Right cardiac atrium (tissue), 5 donors: ENCODE results near the gene OGG1. TPM values are rescaled to one million over a fixed set of nuclear protein-coding genes. Genes with fewer than 3 reads are reported as not detected.

Source experiments
- ATAC-seq, 2 donors: fragments of 200-7000 bp; cut with Tn5 transposase; one replicate each; pipeline versions ENCODE4 v1.8.0 to v1.9.1; 2020; ENCODE audit warnings: moderate library complexity in 2 of 2, mild to moderate bottlenecking in 1 of 2
- DNase-seq, 3 donors: peaks; one replicate each; pipeline ENCODE4 v3.0.0-alpha.2; 2020
- H3K27ac ChIP-seq: one replicate; pipeline ENCODE4 v1.5.1; 2013; ENCODE audit warnings: mild to moderate bottlenecking, low read length, control low read depth, moderate library complexity
- H3K27me3 ChIP-seq: one replicate; pipeline ENCODE4 v1.6.1; 2013; ENCODE audit not compliant: control insufficient read depth, insufficient read depth
- H3K4me1 ChIP-seq: one replicate; pipeline ENCODE4 v1.6.1; 2013; ENCODE audit warnings: low read length; ENCODE audit not compliant: control insufficient read depth, insufficient read depth
- H3K4me3 ChIP-seq: one replicate; pipeline ENCODE4 v1.5.1; 2013; ENCODE audit warnings: low read length, control low read depth
- H3K9me3 ChIP-seq: one replicate; pipeline ENCODE4 v1.6.1; 2013; ENCODE audit warnings: low read length; ENCODE audit not compliant: control insufficient read depth
- WGBS: extraction: QIAGEN DNeasy Blood & Tissue Kit; methylation state at CpG from one replicate; pipeline ENCODE4 v1.1.7; 2013; 5-methylcytosine and 5-hydroxymethylcytosine counted together
- intact Hi-C, 4 donors: fragments of 100-400 bp; cut with DNase I; formaldehyde crosslinking; loops; one replicate each; pipeline versions ENCODE4 v1.11.0 to v1.14.0; 2022 to 2023
- polyA plus RNA-seq: library from polyadenylated mRNA; stranded (reverse); fragments of 200-250 nt; gene quantifications from one replicate; pipeline ENCODE4 v1.2.3, GENCODE V29; 2013
- total RNA-seq, 4 donors: library from RNA; stranded (reverse); fragmentation: NEBNext Ultra II Directional; extraction: Animal tissue kit (Norgen Biotek cat#: 25700); gene quantifications; one replicate each; pipeline ENCODE4 v1.2.1, GENCODE V29; 2021
- donor health status: healthy with polysubstance abuse.
- donor health status: DM: no; HTN: yes; CAD: no.
- donor health status: DM: no; HTN: no; CAD: no.
- donor health status: DM: no; HTN: yes; CAD: no; lungs with severe emphysema.
- donor health status: DM: yes; HTN: yes; CAD: no.

Gene OGG1
- total and polyA plus RNA-seq, 5 donors, result 9.6 to 15.5 (median 14.8) TPM

DNA sequence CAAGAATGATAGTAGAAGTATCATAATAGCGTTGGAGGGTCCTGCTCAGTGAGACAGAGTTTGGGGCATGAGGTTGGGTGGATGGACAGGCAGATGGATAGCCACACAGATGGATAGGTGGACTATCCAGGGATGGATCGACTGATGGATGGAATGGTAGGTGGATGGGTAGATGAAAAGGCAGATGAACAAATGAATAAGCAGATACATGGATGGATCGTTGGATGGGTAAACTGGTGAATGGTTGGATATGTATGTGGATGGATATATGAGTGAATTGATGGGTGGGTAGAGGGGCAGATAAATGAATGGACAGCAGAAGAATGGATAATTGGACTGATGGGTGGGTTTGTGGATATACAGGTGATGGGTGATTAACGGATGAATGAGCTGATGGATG is 36.6 kb upstream of the OGG1 start:
- no peaks in the 10 kb centered on the region for H3K4me1 ChIP-seq
- 83% methylated on average over 4 of the region's 4 CpGs for WGBS

DNA sequence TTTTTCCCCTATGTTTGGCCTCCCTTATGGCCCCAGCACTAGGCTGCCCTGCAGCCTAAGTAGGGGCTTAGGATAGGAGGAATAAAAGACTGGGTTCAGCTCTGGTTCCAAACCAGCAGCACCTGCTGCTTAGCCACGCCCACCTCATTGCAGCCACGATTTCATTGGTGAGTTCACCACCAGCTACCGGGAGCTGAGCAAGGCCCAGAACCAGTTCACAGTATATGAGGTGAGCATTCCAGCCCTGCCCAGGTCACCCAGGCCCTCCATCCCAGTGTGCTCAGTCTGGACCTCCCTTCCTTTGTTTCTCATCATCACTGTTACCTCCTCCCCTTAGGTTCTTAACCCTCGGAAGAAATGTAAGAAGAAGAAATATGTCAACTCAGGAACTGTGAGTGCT is 34.6 kb upstream of the OGG1 start:
- intact Hi-C loops, result no loop called here
- no peak for DNase-seq
- H3K9me3 ChIP-seq, result no peaks in the 10 kb centered on the region
- H3K4me1 ChIP-seq, result no peaks in the 10 kb centered on the region
- 20% methylated on average over 4 of the region's 4 CpGs for WGBS
- ATAC-seq, result no peak
- H3K27me3 ChIP-seq, result no peaks in the 10 kb centered on the region
- H3K27ac ChIP-seq, result no peak overlapping the region
- no peak overlapping the region for H3K4me3 ChIP-seq

More for the DNA sequence above, 36.6 kb upstream of the OGG1 start:
- H3K9me3 ChIP-seq, result no peaks in the 10 kb centered on the region
- intact Hi-C loops, result no loop called here
- H3K27me3 ChIP-seq, result no peaks in the 10 kb centered on the region
- DNase-seq (no peak), ATAC-seq (no peak)
- H3K4me3 ChIP-seq, result no peak overlapping the region
- no peak overlapping the region for H3K27ac ChIP-seq

DNA sequence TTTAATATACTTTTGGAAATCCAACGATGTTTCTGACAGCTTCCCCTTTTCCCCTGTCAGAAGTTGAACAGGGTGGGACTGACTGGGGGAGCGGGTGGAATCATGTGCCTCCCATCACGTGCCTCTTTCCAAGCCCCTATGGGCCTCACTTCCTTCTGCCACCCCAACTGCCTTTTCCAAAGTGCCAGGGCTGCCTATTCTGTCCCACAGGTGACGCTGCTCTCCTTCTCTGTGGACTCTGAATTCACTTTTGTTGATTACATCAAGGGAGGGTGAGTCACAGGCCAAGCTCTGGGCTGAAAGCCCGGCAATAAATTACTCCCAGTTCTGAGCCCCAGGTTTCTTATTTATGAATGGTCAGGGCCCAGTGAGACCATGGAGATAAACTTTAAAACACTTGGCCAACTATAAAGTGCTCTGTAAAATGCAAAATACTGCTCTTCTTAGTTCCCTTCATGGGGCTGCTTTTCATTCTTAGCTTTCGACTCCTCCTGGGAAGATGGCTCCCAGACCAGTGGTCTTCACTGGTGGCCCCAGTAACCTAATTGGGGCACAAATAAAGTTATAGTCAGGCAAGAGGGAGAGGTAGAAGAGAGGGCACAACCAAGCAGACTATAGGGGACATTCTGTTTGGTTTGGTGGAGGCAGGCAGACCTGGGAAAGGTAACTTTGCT is 33.9 kb upstream of the OGG1 start:
- 43% methylated on average over 6 of the region's 6 CpGs for WGBS
- intact Hi-C loops, result no loop called here

DNA sequence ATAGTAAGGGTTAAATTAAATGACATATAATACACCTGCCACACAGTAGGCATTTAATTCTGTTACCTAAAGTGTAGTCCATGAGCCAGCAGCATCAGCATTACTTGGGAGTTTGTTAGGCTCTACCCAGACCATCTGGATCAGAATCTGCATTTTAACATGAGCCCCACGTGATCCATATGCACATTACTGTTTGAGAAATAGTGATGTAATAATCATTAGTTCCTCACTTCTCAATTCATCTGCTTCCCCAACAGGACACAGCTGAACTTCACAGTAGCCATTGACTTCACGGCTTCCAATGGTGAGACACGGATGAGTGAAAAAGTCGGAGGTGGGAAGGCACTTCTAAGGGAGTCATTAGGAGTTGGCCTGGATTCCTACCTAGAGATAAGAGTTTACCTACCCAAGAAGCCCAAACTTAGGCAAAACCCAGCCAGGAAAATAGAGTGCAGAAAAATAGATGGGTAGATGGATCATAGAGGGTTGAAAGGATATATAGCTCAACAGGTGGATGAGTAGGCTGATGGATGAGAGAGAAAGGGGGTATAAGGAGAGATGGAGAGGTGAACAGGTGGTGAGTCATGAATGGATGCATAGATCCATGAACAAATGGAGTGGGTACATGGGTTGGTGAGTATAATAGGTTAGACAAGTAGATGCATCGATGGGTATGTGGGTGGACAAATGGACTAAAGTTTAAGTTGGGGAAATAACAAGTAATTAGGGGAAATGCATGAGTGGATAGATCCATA is 32.8 kb upstream of the OGG1 start:
- WGBS, result 75% methylated on average over 5 of the region's 5 CpGs
- ATAC-seq, result no peak
- Histone ChIP-seq H3K9me3 (no peaks in the 10 kb centered on the region), H3K4me3 (no peak overlapping the region), H3K27me3 (no peaks in the 10 kb centered on the region), H3K27ac (no peak overlapping the region), H3K4me1 (no peaks in the 10 kb centered on the region)
- intact Hi-C loops, result no loop called here
- no peak for DNase-seq

More for the DNA sequence above, 33.9 kb upstream of the OGG1 start:
- Histone ChIP-seq H3K4me1 (no peaks in the 10 kb centered on the region), H3K9me3 (no peaks in the 10 kb centered on the region), H3K27ac (peak overlapping the region; percentile 2), H3K27me3 (no peaks in the 10 kb centered on the region), H3K4me3 (no peak overlapping the region)
- DNase-seq (peak; percentile 80 to 89 (median 83)), ATAC-seq (peak; percentile 94 to 96)

DNA sequence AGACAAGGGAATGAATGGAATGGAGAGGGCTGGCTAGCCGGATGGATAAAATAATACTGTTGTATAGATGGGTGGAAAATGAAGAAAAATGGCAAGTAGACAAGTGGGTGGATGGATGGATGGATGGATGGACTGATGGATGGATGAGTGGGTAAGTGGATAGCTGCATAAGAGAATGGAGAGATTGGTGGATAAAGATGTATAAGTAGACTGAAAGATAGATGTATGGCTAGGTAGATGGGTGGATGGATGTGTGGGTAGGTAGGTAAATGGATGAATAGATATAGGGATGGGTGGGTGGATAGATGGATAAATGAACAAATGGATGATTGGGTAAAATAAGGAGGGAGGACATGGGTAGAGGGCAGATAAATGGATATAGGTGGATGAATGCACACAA is 32.2 kb upstream of the OGG1 start:
- no peak for ATAC-seq
- no peaks in the 10 kb centered on the region for H3K27me3 ChIP-seq
- 84% methylated on average over 1 of the region's 1 CpG for WGBS
- no peak overlapping the region for H3K27ac ChIP-seq
- H3K9me3 ChIP-seq, result no peaks in the 10 kb centered on the region
- intact Hi-C loops, result no loop called here
- no peak overlapping the region for H3K4me3 ChIP-seq
- DNase-seq, result no peak
- no peaks in the 10 kb centered on the region for H3K4me1 ChIP-seq

DNA sequence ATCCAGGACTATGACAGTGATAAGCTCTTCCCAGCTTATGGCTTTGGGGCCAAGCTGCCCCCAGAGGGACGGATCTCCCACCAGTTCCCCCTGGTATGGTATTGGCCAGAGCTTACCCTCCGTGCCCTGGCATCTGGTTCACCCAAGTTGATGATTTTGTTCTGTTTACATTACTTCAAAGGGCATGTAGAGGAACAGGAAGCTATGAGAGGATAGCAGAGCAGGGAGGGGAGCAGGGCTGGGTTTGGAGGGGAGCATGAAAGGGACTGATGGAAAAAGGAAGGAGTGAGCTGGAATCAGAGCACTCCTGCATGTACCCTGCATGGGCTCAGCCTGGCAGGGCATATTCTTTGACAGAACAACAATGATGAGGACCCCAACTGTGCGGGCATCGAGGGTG is 31.6 kb upstream of the OGG1 start:
- WGBS, result 71% methylated on average over 4 of the region's 4 CpGs
- no peak for DNase-seq

DNA sequence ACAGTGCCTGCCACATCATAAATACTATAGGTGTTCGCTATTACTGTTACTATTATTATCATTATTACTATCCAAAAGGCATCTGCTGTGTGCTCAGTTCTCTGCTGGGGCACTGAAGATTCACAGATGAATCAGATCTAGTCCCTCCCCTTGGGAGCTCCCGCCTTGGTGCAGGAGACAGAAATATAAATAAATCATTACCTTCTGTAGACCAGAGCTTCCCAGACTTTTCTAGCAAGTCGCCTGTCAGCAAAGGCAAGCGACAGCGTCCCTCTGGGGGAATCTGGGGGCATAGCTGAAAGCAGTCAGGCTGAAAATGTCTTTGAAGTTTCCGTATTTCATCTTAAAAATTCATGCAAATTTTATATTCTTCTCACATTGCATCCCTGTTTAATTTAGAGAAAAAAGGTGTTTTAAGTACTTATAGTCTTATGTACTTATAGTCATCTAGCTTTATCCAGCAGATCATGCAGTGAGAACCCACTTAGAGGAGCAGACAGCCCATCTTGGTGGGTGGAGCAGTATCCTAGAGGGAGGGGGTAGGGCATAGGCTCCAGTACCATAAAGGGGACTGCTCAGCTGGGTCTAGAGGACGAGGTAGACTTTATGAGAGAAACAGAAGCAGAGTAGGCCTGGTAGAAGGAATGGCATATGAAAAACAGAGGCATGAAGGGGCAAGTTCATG is 28.6 kb upstream of the OGG1 start:
- Histone ChIP-seq H3K4me3 (no peak overlapping the region), H3K27me3 (no peaks in the 10 kb centered on the region), H3K9me3 (no peaks in the 10 kb centered on the region), H3K27ac (no peak overlapping the region), H3K4me1 (no peaks in the 10 kb centered on the region)
- intact Hi-C loops, result loop anchor here in 1 of 4 donors (10.0 kb wide), 1 partner anchor 216 kb away; no protein-coding TSS in a partner anchor
- DNase-seq, result no peak
- WGBS, result 49% methylated on average over 7 of the region's 7 CpGs
- ATAC-seq, result no peak

More for the DNA sequence above, 31.6 kb upstream of the OGG1 start:
- no peak for ATAC-seq
- no peaks in the 10 kb centered on the region for H3K4me1 ChIP-seq
- intact Hi-C loops, result no loop called here
- no peak overlapping the region for H3K4me3 ChIP-seq
- no peaks in the 10 kb centered on the region for H3K9me3 ChIP-seq
- no peaks in the 10 kb centered on the region for H3K27me3 ChIP-seq
- no peak overlapping the region for H3K27ac ChIP-seq

DNA sequence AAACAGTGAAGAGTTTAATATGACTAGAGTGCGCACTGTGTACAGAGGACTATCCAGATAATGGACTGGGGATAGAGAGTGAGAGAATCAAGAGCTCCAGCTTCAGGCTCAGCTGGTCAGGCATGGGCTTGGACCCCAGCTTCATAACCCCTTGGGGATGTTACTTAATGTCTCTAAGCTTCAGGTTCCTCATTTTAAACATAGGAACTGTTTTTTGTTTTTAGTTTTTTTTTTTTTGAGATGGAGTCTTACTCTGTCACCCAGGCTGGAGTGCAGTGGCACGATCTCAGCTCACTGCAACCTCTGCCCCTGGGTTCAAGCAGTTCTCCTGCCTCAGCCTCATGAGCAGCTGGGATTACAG is 28.1 kb upstream of the OGG1 start:
- no peaks in the 10 kb centered on the region for H3K27me3 ChIP-seq
- no peak overlapping the region for H3K27ac ChIP-seq
- intact Hi-C loops, result loop anchor here in 1 of 4 donors (10.0 kb wide), 1 partner anchor 217 kb away; no protein-coding TSS in a partner anchor
- ATAC-seq, result no peak
- 81% methylated on average over 2 of the region's 2 CpGs for WGBS
- no peaks in the 10 kb centered on the region for H3K9me3 ChIP-seq
- no peaks in the 10 kb centered on the region for H3K4me1 ChIP-seq
- DNase-seq, result no peak
- H3K4me3 ChIP-seq, result no peak overlapping the region

DNA sequence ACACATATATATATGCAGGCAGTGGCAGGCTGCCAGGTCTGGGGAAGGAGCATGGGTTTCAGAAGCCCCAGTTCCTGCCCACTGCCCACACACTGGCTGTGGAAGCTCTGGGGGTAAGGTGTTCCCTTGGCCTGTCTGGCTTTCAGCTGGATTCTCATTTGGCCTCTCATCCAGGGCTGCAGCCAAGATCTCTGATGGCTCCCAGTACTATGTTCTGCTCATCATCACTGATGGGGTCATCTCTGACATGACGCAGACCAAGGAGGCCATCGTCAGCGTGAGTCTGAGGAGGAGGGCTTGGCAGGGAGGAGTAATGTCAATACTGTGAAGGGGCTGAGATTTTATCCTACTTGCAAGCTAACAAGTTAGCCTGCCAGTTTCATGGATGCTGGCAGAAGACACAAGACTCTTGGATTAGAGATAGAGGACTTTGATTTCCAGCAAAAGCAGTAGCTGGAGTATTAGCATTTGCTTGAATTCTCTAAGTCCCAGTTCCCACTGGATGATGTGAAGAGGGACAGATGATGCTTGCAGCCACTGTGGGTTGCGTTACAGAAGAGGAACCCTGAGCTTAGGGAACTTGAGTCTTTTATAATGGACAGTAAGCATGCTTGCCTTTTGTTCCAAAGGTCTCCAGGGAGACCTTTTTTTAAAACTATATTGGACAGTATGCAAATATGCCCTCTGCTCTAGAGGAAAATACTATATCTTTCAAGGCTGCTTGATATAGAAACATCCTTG is 23.8 kb upstream of the OGG1 start:
- H3K27me3 ChIP-seq, result no peaks in the 10 kb centered on the region
- H3K9me3 ChIP-seq, result no peaks in the 10 kb centered on the region
- ATAC-seq (no peak), DNase-seq (no peak)
- no peak overlapping the region for H3K4me3 ChIP-seq
- no peak overlapping the region for H3K27ac ChIP-seq
- intact Hi-C loops, result loop anchor here in 1 of 4 donors (10.0 kb wide), 1 partner anchor 221 kb away; no protein-coding TSS in a partner anchor
- H3K4me1 ChIP-seq, result no peaks in the 10 kb centered on the region
- WGBS, result 67% methylated on average over 4 of the region's 4 CpGs

DNA sequence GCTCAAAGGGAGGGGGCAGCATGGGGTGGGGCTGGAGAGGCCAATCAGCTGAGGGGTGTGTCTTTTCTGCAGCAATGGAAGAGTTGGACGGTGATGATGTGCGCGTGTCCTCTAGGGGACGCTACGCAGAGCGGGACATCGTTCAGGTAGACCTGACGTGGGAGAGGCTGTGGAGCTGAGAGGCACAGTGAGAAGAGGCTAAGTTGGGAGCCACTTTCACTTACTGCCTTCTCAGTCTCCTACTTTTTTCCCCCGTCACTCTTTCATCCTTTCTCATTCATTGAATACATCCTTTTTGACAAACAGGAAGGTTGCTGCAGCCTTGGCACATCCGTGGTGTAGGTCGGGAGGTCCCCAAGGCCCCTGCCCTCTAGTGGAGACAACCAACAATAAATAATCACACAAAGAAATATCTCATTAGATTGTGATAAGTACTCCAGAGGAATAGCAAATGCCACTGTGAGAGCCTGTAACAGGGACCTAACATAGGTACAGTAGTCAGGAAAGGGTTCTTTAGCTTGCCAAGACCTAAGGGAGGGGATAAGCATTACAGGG is 22.6 kb upstream of the OGG1 start:
- 6% methylated on average over 11 of the region's 11 CpGs for WGBS
- intact Hi-C loops, result loop anchor here in 1 of 4 donors (10.0 kb wide), 1 partner anchor 222 kb away; no protein-coding TSS in a partner anchor

More for the DNA sequence above, 22.6 kb upstream of the OGG1 start:
- H3K9me3 ChIP-seq, result no peaks in the 10 kb centered on the region
- H3K4me3 ChIP-seq, result no peak overlapping the region
- H3K4me1 ChIP-seq, result no peaks in the 10 kb centered on the region
- DNase-seq (no peak), ATAC-seq (no peak)
- H3K27ac ChIP-seq, result no peak overlapping the region
- H3K27me3 ChIP-seq, result no peaks in the 10 kb centered on the region
